OCI-M2 (cell line): Measurements from ENCODE around the gene TPO.
"Not testable (repeated sequence)": the region's sequence is repeated elsewhere in the genome, so short reads cannot be mapped to it uniquely, and the experiment has no call there.

Source experiments
- DNase-seq: peaks from one replicate; lab custom pipeline; 2025; ENCODE audit not compliant: unreplicated experiment; lab: John Stamatoyannopoulos, UW

The TPO gene

GRCh38 chr2:1403565-1403964 lies 9.7 kb upstream of the TPO start:
- DNase-seq: no peak

GRCh38 chr2:1405124-1405523 lies 8.1 kb upstream of the TPO start:
- no peak for DNase-seq

GRCh38 chr2:1405967-1406366 lies 7.3 kb upstream of the TPO start:
- DNase-seq: no peak

- no peak for DNase-seq
Measured at GRCh38 chr2:1406434-1406833, 6.8 kb upstream of the TPO start.

- no peak for DNase-seq
Measured at GRCh38 chr2:1407950-1408675, 5.2 kb upstream of the TPO start.

- DNase-seq: no peak
Measured at GRCh38 chr2:1414121-1414520, 858 bp downstream of the TPO start.

GRCh38 chr2:1414901-1415300 lies 1.6 kb downstream of the TPO start:
- not testable (repeated sequence) for DNase-seq

- no peak for DNase-seq
Measured at GRCh38 chr2:1415501-1415900, 2.2 kb downstream of the TPO start.

- DNase-seq: no peak
Measured at GRCh38 chr2:1418566-1418965, 5.3 kb downstream of the TPO start.

- DNase-seq: no peak
Measured at GRCh38 chr2:1420746-1421480, 7.7 kb downstream of the TPO start.

GRCh38 chr2:1421731-1422130 lies 8.5 kb downstream of the TPO start:
- no peak for DNase-seq

GRCh38 chr2:1422131-1422530 lies 8.9 kb downstream of the TPO start:
- no peak for DNase-seq

GRCh38 chr2:1422716-1423285 lies 9.5 kb downstream of the TPO start:
- no peak for DNase-seq

GRCh38 chr2:1427086-1427485 lies 13.8 kb downstream of the TPO start:
- no peak for DNase-seq

- DNase-seq: no peak
Measured at GRCh38 chr2:1429895-1430294, 16.6 kb downstream of the TPO start.

GRCh38 chr2:1430491-1430890 lies 17.2 kb downstream of the TPO start:
- DNase-seq: no peak

- DNase-seq: no peak
Measured at GRCh38 chr2:1431886-1432400, 18.7 kb downstream of the TPO start.

- no peak for DNase-seq
Measured at GRCh38 chr2:1432726-1433125, 19.5 kb downstream of the TPO start.

GRCh38 chr2:1436369-1436768 lies 23.1 kb downstream of the TPO start:
- no peak for DNase-seq

GRCh38 chr2:1437101-1437500 lies 23.8 kb downstream of the TPO start:
- DNase-seq: no peak

- DNase-seq: no peak
Measured at GRCh38 chr2:1437537-1437936, 24.3 kb downstream of the TPO start.

GRCh38 chr2:1438972-1439371 lies 25.7 kb downstream of the TPO start:
- no peak for DNase-seq
